Measurements from ENCODE around the gene RPP14. TPM values are rescaled to one million over a fixed set of nuclear protein-coding genes. Genes with fewer than 3 reads are reported as not detected.

The RPP14 gene
- total RNA-seq, 4 donors from 2014 or later, result 9.2 to 25.1 (median 18.8) TPM

GRCh38 chr3:58329922-58330413 is 23.9 kb downstream of the RPP14 start:
- Histone ChIP-seq H3K27ac (no peak overlapping the region), H3K4me1 (peaks cover 5 to 28% (median 26%) of the 10 kb centered on the region in 4 donors), H3K9me3 (no peaks in the 10 kb centered on the region), H3K36me3 (no peaks in the 10 kb centered on the region), H3K27me3 (no peaks in the 10 kb centered on the region), H3K4me3 (no peak overlapping the region)
- in situ Hi-C loops (cut with MboI; ENCODE audit: low pct_ligation_motif_present in 1 of 4, low pct_unique_long_range_greater_than_20kb in 1 of 4, low sequenced_read_pairs in 3 of 4) (loop anchor here (5.0 to 10.0 kb wide), 4 partner anchors 82 to 205 kb away; partner anchors contain the start of genes ACOX2 (in 1 of the 4) and KCTD6 (in 1 of the 4)), intact Hi-C loops (cut with DNase I; ENCODE audit: low total_unique reads) (loop anchor here (5.0 kb wide), 1 partner anchor 87 kb away; no protein-coding TSS in a partner anchor)
- no peak for DNase-seq
- no peak for TF ChIP-seq EP300 (IDR thresholded peaks at IDR 0.05; ENCODE audit: low read depth)
- no peak for TF ChIP-seq CTCF (IDR thresholded peaks at IDR 0.05)
- TF ChIP-seq POLR2AphosphoS5 (IDR thresholded peaks at IDR 0.05), result no peak
- no peak for TF ChIP-seq POLR2A (IDR thresholded peaks at IDR 0.05)
- 93 to 94% methylated on average over 5 of the region's 5 CpGs for WGBS, 2 donors (ENCODE audit: low coverage in 1 of 2)

- TF ChIP-seq EP300 (IDR thresholded peaks at IDR 0.05; ENCODE audit: low read depth) (no peak), POLR2A (IDR thresholded peaks at IDR 0.05) (no peak), CTCF (IDR thresholded peaks at IDR 0.05) (no peak), POLR2AphosphoS5 (IDR thresholded peaks at IDR 0.05) (no peak)
- no peaks in the 10 kb centered on the region for H3K27me3 ChIP-seq
- H3K4me1 ChIP-seq, result peaks cover 5 to 33% (median 19%) of the 10 kb centered on the region in 4 donors
- intact Hi-C loops (cut with DNase I; ENCODE audit: low total_unique reads), result loop anchor here (2.0 to 5.0 kb wide), 2 partner anchors 86 to 161 kb away; partner anchors contain the start of gene KCTD6
- WGBS, 2 donors (ENCODE audit: low coverage in 1 of 2), result 82 to 87% methylated on average over 2 to 4 of the region's 4 CpGs
- H3K4me3 ChIP-seq, result no peak overlapping the region
- DNase-seq, result no peak
- no peaks in the 10 kb centered on the region for H3K36me3 ChIP-seq
- in situ Hi-C loops (cut with MboI; ENCODE audit: low pct_ligation_motif_present in 1 of 4, low pct_unique_long_range_greater_than_20kb in 1 of 4, low sequenced_read_pairs in 3 of 4), result loop anchor here in 1 of 4 donors (10.0 kb wide), 1 partner anchor 163 kb away; the partner anchor contains the start of gene KCTD6
- H3K9me3 ChIP-seq, result no peaks in the 10 kb centered on the region
- no peak overlapping the region for H3K27ac ChIP-seq
Observed at GRCh38 chr3:58331593-58332152, 25.6 kb downstream of the RPP14 start.

- DNase-seq, result peak; percentile 86
- intact Hi-C loops (cut with DNase I; ENCODE audit: low total_unique reads) (loop anchor here (2.0 to 5.0 kb wide), 2 partner anchors 85 to 160 kb away; partner anchors contain the start of gene KCTD6), in situ Hi-C loops (cut with MboI; ENCODE audit: low pct_ligation_motif_present in 1 of 4, low pct_unique_long_range_greater_than_20kb in 1 of 4, low sequenced_read_pairs in 3 of 4) (loop anchor here in 1 of 4 donors (10.0 kb wide), 1 partner anchor 162 kb away; the partner anchor contains the start of gene KCTD6)
- Histone ChIP-seq H3K9me3 (no peaks in the 10 kb centered on the region), H3K4me3 (peak within 1 kb of the TSS; percentile 72 to 96 (median 94)), H3K27ac (peak within 1 kb of the TSS; percentile 77 to 86 (median 83)), H3K4me1 (peaks cover 5 to 36% (median 20%) of the 10 kb centered on the region in 4 donors), H3K36me3 (no peaks in the 10 kb centered on the region), H3K27me3 (no peaks in the 10 kb centered on the region)
- no peak for TF ChIP-seq POLR2A (IDR thresholded peaks at IDR 0.05)
- TF ChIP-seq POLR2AphosphoS5 (IDR thresholded peaks at IDR 0.05), result peak; percentile 12 to 49 (median 21)
- TF ChIP-seq EP300 (IDR thresholded peaks at IDR 0.05; ENCODE audit: low read depth), result no peak
- TF ChIP-seq CTCF (IDR thresholded peaks at IDR 0.05), result peak in 1 of 5 experiments; percentile 18
- 0% methylated on average over 30 of the region's 79 CpGs; no CpG with 5 or more reads in 1 of the 2 donors for WGBS, 2 donors (ENCODE audit: low coverage in 1 of 2)
Observed at GRCh38 chr3:58332575-58333188, 26.6 kb downstream of the RPP14 start, which contains the start of gene PXK. Gene PXK, plus strand, starts transcription at chr3:58332892. Its CDS starts 97 bp downstream, at chr3:58332989.
